H9 (cell line): ENCODE results near the gene MX2. TPM values are rescaled to one million over a fixed set of nuclear protein-coding genes. Genes with fewer than 3 reads are reported as not detected.

ENCODE experiments used
- DNase-seq: peaks from one replicate; pipeline ENCODE4 v3.0.0-alpha.2; 2017
- H2AFZ ChIP-seq: one replicate; pipeline ENCODE4 v1.6.1; 2013; ENCODE audit warnings: mild to moderate bottlenecking, low read length, control low read depth, moderate library complexity
- H2AK5ac ChIP-seq: 2 replicates; pipeline ENCODE4 v1.6.1; 2013; ENCODE audit warnings: low read length, control low read depth, mixed read lengths; ENCODE audit not compliant: insufficient read length
- H2BK120ac ChIP-seq: one replicate; pipeline ENCODE4 v1.6.1; 2013; ENCODE audit warnings: low read depth, mild to moderate bottlenecking, low read length, control low read depth, inconsistent platforms; ENCODE audit not compliant: poor library complexity, severe bottlenecking
- H2BK12ac ChIP-seq: 2 replicates; pipeline ENCODE4 v1.6.1; 2013; ENCODE audit warnings: low read length, control low read depth, mixed read lengths, low read depth; ENCODE audit not compliant: insufficient read length
- H2BK15ac ChIP-seq: 2 replicates; pipeline ENCODE4 v1.6.1; 2013; ENCODE audit warnings: low read depth, low read length, control low read depth
- H2BK20ac ChIP-seq: one replicate; pipeline ENCODE4 v1.6.1; 2013; ENCODE audit warnings: low read depth, mild to moderate bottlenecking, low read length, control low read depth, inconsistent platforms; ENCODE audit not compliant: poor library complexity, severe bottlenecking
- H2BK5ac ChIP-seq: 2 replicates; pipeline ENCODE4 v1.6.1; 2013; ENCODE audit warnings: low read length, control low read depth, mixed read lengths; ENCODE audit not compliant: insufficient read length
- H3K14ac ChIP-seq: 2 replicates; pipeline ENCODE4 v1.6.1; 2013; ENCODE audit warnings: low read length, control low read depth; ENCODE audit not compliant: insufficient read depth
- H3K18ac ChIP-seq: 2 replicates; pipeline ENCODE4 v1.6.1; 2013; ENCODE audit warnings: low read depth, mild to moderate bottlenecking, mixed read lengths, low read length, control low read depth; ENCODE audit not compliant: insufficient read length
- H3K23ac ChIP-seq: 2 replicates; pipeline ENCODE4 v1.6.1; 2013; ENCODE audit warnings: low read length, control low read depth, mixed read lengths, low read depth; ENCODE audit not compliant: insufficient read length
- H3K23me2 ChIP-seq: 2 replicates; pipeline ENCODE4 v1.6.1; 2013; ENCODE audit warnings: low read depth, mild to moderate bottlenecking, mixed read lengths, low read length, control low read depth; ENCODE audit not compliant: insufficient read length, poor library complexity, severe bottlenecking
- H3K27ac ChIP-seq: 2 replicates; pipeline ENCODE4 v1.5.1; 2013; ENCODE audit warnings: low read length, control low read depth, mixed read lengths, low read depth; ENCODE audit not compliant: insufficient read length
- H3K27me3 ChIP-seq: 2 replicates; pipeline ENCODE4 v1.6.1; 2013; ENCODE audit warnings: low read length, control low read depth, inconsistent platforms; ENCODE audit not compliant: insufficient read depth
- H3K4ac ChIP-seq: 2 replicates; pipeline ENCODE4 v1.6.1; 2013; ENCODE audit warnings: low read depth, mild to moderate bottlenecking, control low read depth, inconsistent platforms, low read length, moderate library complexity
- H3K4me1 ChIP-seq: 2 replicates; pipeline ENCODE4 v1.6.1; 2013; ENCODE audit warnings: low read length, control low read depth, inconsistent platforms; ENCODE audit not compliant: insufficient read depth
- H3K4me2 ChIP-seq: 2 replicates; pipeline ENCODE4 v1.6.1; 2013; ENCODE audit warnings: low read length, control low read depth, mixed read lengths; ENCODE audit not compliant: insufficient read length, insufficient read depth
- H3K56ac ChIP-seq: 2 replicates; pipeline ENCODE4 v1.6.1; 2013; ENCODE audit warnings: low read depth, mild to moderate bottlenecking, mixed read lengths, low read length, control low read depth; ENCODE audit not compliant: insufficient read length
- H3K79me1 ChIP-seq: 2 replicates; pipeline ENCODE4 v1.6.1; 2013; ENCODE audit warnings: low read depth, mild to moderate bottlenecking, moderate library complexity, low read length, control low read depth, inconsistent platforms; ENCODE audit not compliant: insufficient read depth, poor library complexity, severe bottlenecking
- H3K79me2 ChIP-seq: 2 replicates; pipeline ENCODE4 v1.6.1; 2013; ENCODE audit warnings: low read length, control low read depth, inconsistent platforms; ENCODE audit not compliant: insufficient read depth
- H3K9ac ChIP-seq: 2 replicates; pipeline ENCODE4 v1.6.1; 2013; ENCODE audit warnings: low read length, control low read depth, mixed read lengths; ENCODE audit not compliant: insufficient read length; ENCODE audit errors: extremely low read depth
- H3K9me3 ChIP-seq: one replicate; pipeline ENCODE4 v1.6.1; 2013; ENCODE audit warnings: low read depth, low read length, inconsistent platforms; ENCODE audit not compliant: control insufficient read depth
- H3T11ph ChIP-seq: one replicate; pipeline ENCODE4 v1.6.1; 2013; ENCODE audit warnings: mild to moderate bottlenecking, low read length, control low read depth, inconsistent platforms
- H4K20me1 ChIP-seq: one replicate; pipeline ENCODE4 v1.6.1; 2013; ENCODE audit not compliant: control insufficient read depth, insufficient read length, insufficient read depth
- H4K5ac ChIP-seq: 2 replicates; pipeline ENCODE4 v1.6.1; 2013; ENCODE audit warnings: low read depth, mild to moderate bottlenecking, mixed read lengths, low read length, control low read depth; ENCODE audit not compliant: insufficient read length
- H4K8ac ChIP-seq: replicated peaks from 2 replicates; pipeline ENCODE4 v1.6.1; 2013; ENCODE audit warnings: low read length, control low read depth, mixed read lengths, low read depth; ENCODE audit not compliant: insufficient read length
- H4K91ac ChIP-seq: 2 replicates; pipeline ENCODE4 v1.6.1; 2013; ENCODE audit warnings: low read depth, mild to moderate bottlenecking, moderate library complexity, mixed read lengths, low read length, control low read depth; ENCODE audit not compliant: insufficient read length
- H3K27ac Mint-ChIP-seq, 3 experiments: 2 replicates in 2 of 3; 3 replicates in 1 of 3; pipeline ENCODE4 v1.8.0; 2020 to 2021; ENCODE audit warnings: mixed read lengths in 3 of 3, mild to moderate bottlenecking in 1 of 3, moderate library complexity in 1 of 3
- H3K27me3 Mint-ChIP-seq: 2 replicates; pipeline ENCODE4 v1.8.0; 2021; ENCODE audit warnings: low read depth, mild to moderate bottlenecking, moderate library complexity, mixed read lengths
- H3K36me3 Mint-ChIP-seq, 3 experiments: 2 replicates in 2 of 3; 3 replicates in 1 of 3; pipeline ENCODE4 v1.8.0; 2020 to 2021; ENCODE audit warnings: low read depth in 3 of 3, mixed read lengths in 3 of 3; ENCODE audit not compliant: insufficient read depth in 1 of 3
- H3K4me1 Mint-ChIP-seq, 2 experiments: 2 replicates each; pipeline ENCODE4 v1.8.0; 2020; ENCODE audit warnings: mixed read lengths in 2 of 2
- H3K4me3 Mint-ChIP-seq, 2 experiments: 2 replicates in 1 of 2; 3 replicates in 1 of 2; pipeline ENCODE4 v1.8.0; 2020 to 2021; ENCODE audit warnings: mild to moderate bottlenecking in 2 of 2, mixed read lengths in 2 of 2, moderate library complexity in 1 of 2
- H3K9me3 Mint-ChIP-seq, 2 experiments: 2 replicates in 1 of 2; 3 replicates in 1 of 2; pipeline ENCODE4 v1.8.0; 2020; ENCODE audit warnings: mild to moderate bottlenecking in 2 of 2, mixed read lengths in 2 of 2, moderate library complexity in 1 of 2
- CTCF ChIP-seq: fragments of 200-600 bp; sonication (generic); conservative IDR thresholded peaks from 3 replicates; pipeline ENCODE4 v1.8.0; 2021; ENCODE audit warnings: antibody characterized with exemption, mild to moderate bottlenecking
- WGBS: extraction: QIAGEN DNeasy Blood & Tissue Kit; methylation state at CpG from one replicate; pipeline ENCODE4 v1.1.7; 2013; ENCODE audit warnings: missing lambda C conversion rate, low lambda C conversion rate, mixed read lengths; ENCODE audit not compliant: insufficient read length; ENCODE audit errors: extremely low coverage; 5-methylcytosine and 5-hydroxymethylcytosine counted together
- total RNA-seq: library from RNA; stranded (reverse); gene quantifications from 2 replicates; pipeline ENCODE4 v1.2.1, GENCODE V29; 2021

The MX2 gene
- total RNA-seq, 1 experiment from 2014 or later = 1.8 TPM

GRCh38 chr21:41399246-41399800, 37.5 kb downstream of the MX2 start:
- no peak for TF ChIP-seq CTCF
- no peak overlapping the region for H3K4ac ChIP-seq
- peaks cover 13 to 14% of the 10 kb centered on the region in 2 experiments for H3K4me1 Mint-ChIP-seq
- H3K23me2 ChIP-seq = no peaks in the 10 kb centered on the region
- peaks cover 3% of the 10 kb centered on the region; the same call in 1 of the 2 replicates for H3K4me1 ChIP-seq
- no CpG with 5 or more reads among the region's 7 CpGs for whole genome bisulfite sequencing
- no peaks in the 10 kb centered on the region for H3K27me3 ChIP-seq
- no peak overlapping the region for H3K4me3 Mint-ChIP-seq
- no peak overlapping the region for H2BK20ac ChIP-seq
- no peak overlapping the region for H3T11ph ChIP-seq
- DNase-seq = peak; percentile 11
- H3K79me1 ChIP-seq = no peaks in the 10 kb centered on the region
- H2BK12ac ChIP-seq = no peak overlapping the region
- H2AFZ ChIP-seq = no peak overlapping the region
- no peak overlapping the region for H2BK5ac ChIP-seq
- no peaks in the 10 kb centered on the region; a peak in 1 of 5 replicates for H3K9me3 Mint-ChIP-seq
- no peak overlapping the region for H3K27ac Mint-ChIP-seq
- H4K5ac ChIP-seq = no peak overlapping the region
- H3K14ac ChIP-seq = no peak overlapping the region
- no peak overlapping the region for H3K27ac ChIP-seq
- H4K20me1 ChIP-seq = no peaks in the 10 kb centered on the region
- H3K9me3 ChIP-seq = no peaks in the 10 kb centered on the region
- no peak overlapping the region for H3K23ac ChIP-seq
- H3K36me3 Mint-ChIP-seq = peaks cover 0 to 11% (median 0%) of the 10 kb centered on the region in 3 experiments; a peak in 2 of 7 replicates
- no peak overlapping the region for H3K56ac ChIP-seq
- no peak overlapping the region for H2BK120ac ChIP-seq
- no peak overlapping the region for H3K4me2 ChIP-seq
- H3K27me3 Mint-ChIP-seq = peaks cover 2% of the 10 kb centered on the region
- no peaks in the 10 kb centered on the region for H3K79me2 ChIP-seq
- no peak overlapping the region for H4K8ac ChIP-seq
- no peak overlapping the region for H2BK15ac ChIP-seq
- H3K18ac ChIP-seq = no peak overlapping the region
- H3K9ac ChIP-seq = no peak overlapping the region
- no peak overlapping the region for H2AK5ac ChIP-seq
- H4K91ac ChIP-seq = no peak overlapping the region
